Endothelial cell of umbilical vein (primary cell): Measurements from ENCODE around the gene CEP120. TPM values are rescaled to one million over a fixed set of nuclear protein-coding genes. Genes with fewer than 3 reads are reported as not detected.

Source experiments
- BruUV-seq: library from RNA; stranded (reverse); fragments of 400-500 nt; replicated peaks from 2 replicates; lab custom pipeline; 2021; lab: Mats Ljungman, UMichigan
- CTCF ChIA-PET: fragments of 300-600, 350-600 bp; sonication (Branson Sonifier 250); formaldehyde crosslinking; loops from one replicate; lab custom pipeline; 2021; ENCODE audit warnings: antibody characterized with exemption, inconsistent platforms; lab: Charles Lee
- POLR2A ChIA-PET: fragments of 300-600, 350-600 bp; sonication (Branson Sonifier 250); formaldehyde crosslinking; loops from one replicate; lab custom pipeline; 2021; ENCODE audit warnings: antibody characterized with exemption, inconsistent platforms; lab: Charles Lee
- DNase-seq: peaks from one replicate; pipeline ENCODE4 v3.0.0-alpha.2; 2011; ENCODE audit warnings: low read depth, low spot score
- FAIRE-seq: peaks from 2 replicates; lab custom pipeline; 2011; peaks lifted over from hg19 to GRCh38; lab: Jason Lieb, UNC
- H2AFZ ChIP-seq: 2 replicates; pipeline ENCODE4 v1.6.0; 2012; ENCODE audit warnings: low read depth, low read length, control low read depth, inconsistent platforms
- H3K27ac ChIP-seq: 2 replicates; pipeline ENCODE4 v1.5.1; 2011; ENCODE audit warnings: low read depth, mild to moderate bottlenecking, control low read depth, low read length, moderate library complexity; ENCODE audit not compliant: insufficient read depth
- H3K27me3 ChIP-seq, 2 experiments: 2 replicates each; pipeline versions ENCODE4 v1.6.0 to v1.6.1; 2011; ENCODE audit warnings: low read length in 2 of 2, mixed read lengths in 1 of 2; ENCODE audit not compliant: control insufficient read depth in 2 of 2, insufficient read depth in 2 of 2
- H3K36me3 ChIP-seq, 2 experiments: 2 replicates in 1 of 2; 3 replicates in 1 of 2; pipeline ENCODE4 v1.5.1; 2011; ENCODE audit warnings: low read length in 2 of 2, mild to moderate bottlenecking in 1 of 2, moderate library complexity in 1 of 2; ENCODE audit not compliant: control insufficient read depth in 2 of 2, insufficient read depth in 2 of 2; ENCODE audit errors: extremely low read depth in 1 of 2
- H3K4me1 ChIP-seq: 3 replicates; pipeline ENCODE4 v1.5.1; 2011; ENCODE audit warnings: mild to moderate bottlenecking, low read length; ENCODE audit not compliant: control insufficient read depth, insufficient read depth; ENCODE audit errors: extremely low read depth
- H3K4me2 ChIP-seq: 2 replicates; pipeline ENCODE4 v1.6.1; 2011; ENCODE audit warnings: low read length, control low read depth, mixed read lengths; ENCODE audit not compliant: insufficient read depth
- H3K4me3 ChIP-seq, 3 experiments: fragments of 200-600 bp in 1 of 3; sonication (generic), shearing (Covaris generic) in 1 of 3; replicated peaks in 1 of 3; 2 replicates each; pipeline ENCODE4 v1.5.1; 2011 to 2016; ENCODE audit warnings: control low read depth in 3 of 3, low read length in 3 of 3, mild to moderate bottlenecking in 2 of 3, inconsistent platforms in 1 of 3, low read depth in 1 of 3, moderate library complexity in 1 of 3; ENCODE audit not compliant: insufficient read depth in 1 of 3
- H3K79me2 ChIP-seq: 2 replicates; pipeline ENCODE4 v1.6.0; 2012; ENCODE audit warnings: low read length, inconsistent platforms; ENCODE audit not compliant: control insufficient read depth, insufficient read depth
- H3K9ac ChIP-seq: replicated peaks from 2 replicates; pipeline ENCODE3; 2011; ENCODE audit warnings: low read length, control low read depth; ENCODE audit not compliant: insufficient read depth; ENCODE audit errors: extremely low read depth
- H3K9me1 ChIP-seq: replicated peaks from 3 replicates; pipeline ENCODE4 v1.6.0; 2011; ENCODE audit warnings: mild to moderate bottlenecking, low read length; ENCODE audit not compliant: control insufficient read depth, insufficient read depth; ENCODE audit errors: extremely low read depth
- H3K9me3 ChIP-seq: replicated peaks from 2 replicates; pipeline ENCODE4 v1.5.1; 2012; ENCODE audit warnings: low read length, inconsistent platforms; ENCODE audit not compliant: control insufficient read depth, insufficient read depth
- H4K20me1 ChIP-seq: replicated peaks from 2 replicates; pipeline ENCODE3; 2011; ENCODE audit warnings: mild to moderate bottlenecking, low read length; ENCODE audit not compliant: control insufficient read depth, insufficient read depth; ENCODE audit errors: extremely low read depth
- CTCF ChIP-seq, 2 donors: IDR thresholded peaks; 1 replicate in 1 of 2; 2 replicates in 1 of 2; pipeline ENCODE4 v1.5.1; 2011; ENCODE audit warnings: low read length in 2 of 2, mild to moderate bottlenecking in 2 of 2, moderate library complexity in 2 of 2, control low read depth in 1 of 2, inconsistent platforms in 1 of 2, low read depth in 1 of 2; ENCODE audit not compliant: insufficient read depth in 1 of 2; ENCODE audit errors: extremely low read depth in 1 of 2
- EZH2 ChIP-seq: IDR thresholded peaks from 2 replicates; pipeline ENCODE4 v1.6.1; 2012; ENCODE audit warnings: borderline replicate concordance, low read depth, mild to moderate bottlenecking, moderate library complexity, low read length, inconsistent platforms; ENCODE audit not compliant: severe bottlenecking
- FOS ChIP-seq: IDR thresholded peaks from 2 replicates; pipeline ENCODE4 v1.6.1; 2011; ENCODE audit warnings: mild to moderate bottlenecking, low read length, moderate library complexity, borderline replicate concordance; ENCODE audit not compliant: insufficient read depth
- JUN ChIP-seq: IDR thresholded peaks from 2 replicates; pipeline ENCODE4 v1.6.1; 2011; ENCODE audit warnings: borderline replicate concordance, low read depth; ENCODE audit not compliant: insufficient read length, insufficient read depth
- MYC ChIP-seq: IDR thresholded peaks from one replicate; pipeline ENCODE4 v1.6.1; 2011; ENCODE audit warnings: mild to moderate bottlenecking, low read depth, low read length
- POLR2A ChIP-seq: IDR thresholded peaks from 2 replicates; pipeline ENCODE4 v1.6.1; 2012; ENCODE audit warnings: low read depth, mild to moderate bottlenecking, control low read depth, low read length
- POLR2AphosphoS5 ChIP-seq: IDR thresholded peaks from 2 replicates; pipeline ENCODE4 v1.6.1; 2012; ENCODE audit warnings: low read depth, mild to moderate bottlenecking, control low read depth, low read length, moderate library complexity; ENCODE audit not compliant: insufficient read depth
- dilution Hi-C: fragments of 300-500 bp; cut with MboI; formaldehyde crosslinking; loops from one replicate; pipeline ENCODE4 v1.15.0; 2019; ENCODE audit warnings: low sequenced_read_pairs; ENCODE audit not compliant: extremely low pct_ligation_motif_present
- intact Hi-C: fragments of 100-400 bp; cut with micrococcal nuclease; formaldehyde crosslinking; loops from one replicate; pipeline ENCODE4 v1.10.0; 2022
- polyA plus RNA-seq, 4 experiments: library from polyadenylated mRNA; depleted of rRNA in 3 of 4; stranded (reverse) in 3 of 4; unstranded in 1 of 4; fragments of >200 nt; gene quantifications; 2 replicates each; pipeline versions ENCODE4 v1.2.1 to v1.2.3, GENCODE V29; 2011 to 2012; ENCODE audit warnings: missing spikeins in 1 of 4
- total RNA-seq: library from RNA; stranded (reverse); gene quantifications from 2 replicates; pipeline ENCODE4 v1.2.3, GENCODE V29; 2021
- TF ChIP-seq, protein P1 (sequence below): IDR thresholded peaks from 2 replicates; pipeline ENCODE4 v1.6.1; 2011; ENCODE audit not compliant: insufficient read depth, insufficient read length

CEP120 gene
- total and polyA plus RNA-seq, 2 donors (not counting 3 experiments of a cell fraction or from before 2014, with no cell fraction given), result 6.6 to 18.8 TPM

DNA sequence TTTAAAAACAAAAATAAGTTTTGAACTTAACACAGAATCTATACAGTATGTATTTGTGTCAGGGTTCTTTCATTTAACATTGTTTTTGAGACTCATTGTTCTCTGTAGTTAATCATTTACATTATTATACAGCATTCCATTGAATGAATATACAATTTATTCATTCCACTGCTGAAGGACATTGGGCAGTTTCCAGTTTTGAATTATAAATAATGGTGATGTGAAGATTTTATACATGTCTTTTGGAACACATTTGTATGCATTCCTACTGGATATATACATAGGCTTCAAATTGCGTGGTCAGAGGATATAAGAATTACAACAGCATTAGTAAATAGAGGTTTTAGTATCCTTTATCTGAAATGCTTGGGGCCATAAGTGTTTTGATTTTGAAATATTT, 72.0 kb downstream of the CEP120 start:
- intact Hi-C loops, result no loop called here
- dilution Hi-C loops, result no loop called here
- ChIA-PET CTCF (no interaction called here), POLR2A (no interaction called here)
- Histone ChIP-seq H4K20me1 (no peaks in the 10 kb centered on the region), H3K9me1 (no peaks in the 10 kb centered on the region), H3K36me3 (peaks cover 0 to 2% of the 10 kb centered on the region in 2 experiments), H3K27me3 (no peaks in the 10 kb centered on the region), H3K9me3 (no peaks in the 10 kb centered on the region), H3K27ac (no peak overlapping the region), H2AFZ (no peak overlapping the region), H3K4me1 (no peaks in the 10 kb centered on the region), H3K79me2 (no peaks in the 10 kb centered on the region), H3K4me2 (no peak overlapping the region), H3K4me3 (no peak overlapping the region), H3K9ac (no peak overlapping the region)
- FAIRE-seq (no peak), DNase-seq (no peak)
- no TSS peak for BruUV-seq
- TF ChIP-seq EZH2 (no peak), FOS (no peak), JUN (no peak), POLR2A (no peak)
- TF ChIP-seq, protein P1, sequence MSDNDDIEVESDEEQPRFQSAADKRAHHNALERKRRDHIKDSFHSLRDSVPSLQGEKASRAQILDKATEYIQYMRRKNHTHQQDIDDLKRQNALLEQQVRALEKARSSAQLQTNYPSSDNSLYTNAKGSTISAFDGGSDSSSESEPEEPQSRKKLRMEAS, result no peak

DNA sequence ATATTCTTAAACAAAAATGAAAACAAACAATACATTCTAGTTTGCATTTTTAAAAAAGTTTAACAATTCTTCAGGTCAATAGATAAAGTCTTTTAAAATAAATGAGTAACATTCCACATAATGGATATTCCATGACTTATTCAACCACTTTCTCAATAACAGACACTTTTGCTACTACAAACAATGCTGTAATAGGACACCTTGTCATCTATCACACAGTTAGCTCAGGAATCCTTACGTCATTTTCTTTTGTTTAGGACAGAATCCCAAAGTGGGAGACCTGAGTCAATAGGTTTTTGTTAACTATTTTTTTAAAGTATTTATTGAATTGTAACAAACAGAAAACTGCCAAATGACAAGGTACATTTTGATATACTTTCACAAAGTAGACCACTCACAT, 72.5 kb downstream of the CEP120 start:
- Histone ChIP-seq H3K27ac (no peak overlapping the region), H3K79me2 (no peaks in the 10 kb centered on the region), H3K36me3 (peaks cover 0 to 2% of the 10 kb centered on the region in 2 experiments), H3K9ac (no peak overlapping the region), H3K4me2 (no peak overlapping the region), H3K4me1 (no peaks in the 10 kb centered on the region), H2AFZ (no peak overlapping the region), H3K27me3 (no peaks in the 10 kb centered on the region), H4K20me1 (no peaks in the 10 kb centered on the region), H3K4me3 (no peak overlapping the region), H3K9me1 (no peaks in the 10 kb centered on the region), H3K9me3 (no peaks in the 10 kb centered on the region)
- no peak for TF ChIP-seq MYC
- no peak for TF ChIP-seq EZH2
- no peak for TF ChIP-seq FOS
- TF ChIP-seq POLR2AphosphoS5, result no peak
- no peak for TF ChIP-seq CTCF (IDR thresholded peaks at IDR 0.05; ENCODE audit: extremely low read depth in 1 of 2, insufficient read depth in 1 of 2, low read depth in 1 of 2, low read length in 2 of 2)
- no peak for DNase-seq
- ChIA-PET CTCF (no interaction called here), POLR2A (no interaction called here)
- dilution Hi-C loops (no loop called here), intact Hi-C loops (no loop called here)
- no peak for FAIRE-seq
- BruUV-seq, result no TSS peak
